ENCODE data around the gene ZNF789. TPM values are rescaled to one million over a fixed set of nuclear protein-coding genes. Genes with fewer than 3 reads are reported as not detected.

The ZNF789 gene
- total and polyA plus RNA-seq, 2 of the 13 experiments (the other 11 are each of a cell fraction or from before 2014, with no cell fraction given): 19.8 to 25.1 TPM

GRCh38 chr7:99457050-99457649, 15.5 kb upstream of the ZNF789 start:
- H3K27ac ChIP-seq (ENCODE audit: extremely low read length, insufficient read depth, low read length): no peak overlapping the region
- H3K4me1 ChIP-seq (ENCODE audit: insufficient read depth, low read length): peaks cover 19% of the 10 kb centered on the region
- no peak overlapping the region for H3K4me2 ChIP-seq (ENCODE audit: low read depth, low read length)
- no peak overlapping the region for H2AFZ ChIP-seq (ENCODE audit: low read length)
- no peak for FAIRE-seq
- H3K4me3 ChIP-seq (replicated peaks in 1 of 3; ENCODE audit: insufficient read depth in 1 of 3, low read depth in 2 of 3, low read length in 3 of 3): no peak overlapping the region
- TF ChIP-seq RERE (CRISPR knock-in tag; IDR thresholded peaks at IDR 0.05; ENCODE audit: low read depth) (no peak), POLR2G (IDR thresholded peaks at IDR 0.05; ENCODE audit: low read depth, low read length) (peak; percentile 16; the same call in 1 of the 2 replicates), RBM39 (IDR thresholded peaks at IDR 0.05; ENCODE audit: low read depth, low read length, poor library complexity, severe bottlenecking) (peak; percentile 9)
- BruUV-seq (replicated peaks): no TSS peak
- intact Hi-C loops (cut with micrococcal nuclease; ENCODE audit: unreplicated experiment): no loop called here
- 94% methylated on average over 5 of the region's 6 CpGs for WGBS (ENCODE audit: low lambda C conversion rate)
- peaks cover 38% of the 10 kb centered on the region for H3K79me2 ChIP-seq (ENCODE audit: insufficient read depth, low read length)
- H3K9ac ChIP-seq (ENCODE audit: insufficient read depth, low read depth, low read length): no peak overlapping the region
- CTCF ChIA-PET (ENCODE audit: low intra/inter-chr PET ratio, low total read pairs): no interaction called here
- in situ Hi-C loops (cut with HindIII; ENCODE audit: extremely low pct_ligation_motif_present, low pct_unique_long_range_greater_than_20kb): no loop called here
- POLR2A ChIA-PET: interaction anchor here (3.8 kb wide), 1 partner anchor 8 kb away, joined by 16 read pairs; the partner anchor contains the start of gene ATP5MF
- no peaks in the 10 kb centered on the region for H3K27me3 ChIP-seq (ENCODE audit: control insufficient read depth in 1 of 2, insufficient read depth in 2 of 2, low read length in 2 of 2)
- no peak for DNase-seq (ENCODE audit: low spot score)
- ATAC-seq: no peak
- H4K20me1 ChIP-seq (ENCODE audit: insufficient read depth, low read length): peaks cover 45% of the 10 kb centered on the region
- peaks cover 22 to 90% of the 10 kb centered on the region in 2 experiments for H3K36me3 ChIP-seq (replicated peaks in 1 of 2; ENCODE audit: control insufficient read depth in 1 of 2, insufficient read depth in 2 of 2, low read length in 2 of 2)
- H3K9me3 ChIP-seq (ENCODE audit: low read length): no peaks in the 10 kb centered on the region

Measured in HepG2 (cell line).